HCT116 (cell line): ENCODE measurements around the gene PDE10A. TPM values are rescaled to one million over a fixed set of nuclear protein-coding genes. Genes with fewer than 3 reads are reported as not detected.
"Not testable (repeated sequence)": the region's sequence is repeated elsewhere in the genome, so short reads cannot be mapped to it uniquely, and the experiment has no call there.

Experiments
- ATAC-seq: fragments of 200-7000 bp; cut with Tn5 transposase; 2 replicates; pipeline ENCODE4 v1.9.1; 2020; ENCODE audit warnings: mild to moderate bottlenecking, moderate library complexity
- BruUV-seq: library from RNA; stranded (reverse); fragments of 400-500 nt; replicated peaks from 2 replicates; lab custom pipeline; 2021; lab: Mats Ljungman, UMichigan
- CTCF ChIA-PET: fragments of 300-600 bp; sonication (Branson Sonifier 250); formaldehyde crosslinking; loops from one replicate; lab custom pipeline; 2021; ENCODE audit warnings: antibody characterized with exemption; lab: Charles Lee
- POLR2A ChIA-PET: fragments of 300-600, 350-600 bp; sonication (Branson Sonifier 250); formaldehyde crosslinking; loops from one replicate; lab custom pipeline; 2021; ENCODE audit warnings: antibody characterized with exemption; lab: Charles Lee
- RAD21 ChIA-PET, 2 experiments: fragments of 300-600 bp; sonication (Branson Sonifier 250); formaldehyde crosslinking; loops; one replicate each; lab custom pipeline; 2023; ENCODE audit warnings: low total read pairs in 2 of 2; ENCODE audit not compliant: uncharacterized antibody in 2 of 2, unreplicated experiment in 2 of 2, low non-redundant PET in 1 of 2; lab: Charles Lee
- DNase-seq: peaks from one replicate; pipeline ENCODE4 v3.0.0-alpha.2; 2010; ENCODE audit warnings: low read depth, low spot score
- H2AFZ ChIP-seq: fragments of 200-600 bp; shearing (Covaris generic), sonication (generic); 2 replicates; pipeline ENCODE4 v1.6.1; 2017; ENCODE audit warnings: low read depth, mixed run types, mixed read lengths, antibody characterized with exemption, low read length; ENCODE audit not compliant: poor library complexity, severe bottlenecking
- H3K27ac ChIP-seq: 2 replicates; pipeline ENCODE4 v1.5.1; 2012; ENCODE audit warnings: low read depth, low read length
- H3K27me3 ChIP-seq: fragments of 200-600 bp; sonication (generic); 2 replicates; pipeline ENCODE4 v1.6.1; 2016; ENCODE audit warnings: mixed run types, low read length, mixed read lengths; ENCODE audit not compliant: insufficient read depth
- H3K36me3 ChIP-seq, 2 experiments: fragments of 200-500 bp in 1 of 2; fragments of 200-600 bp in 1 of 2; sonication (Bioruptor generic) in 1 of 2; sonication (generic) in 1 of 2; 2 replicates each; pipeline versions ENCODE4 v1.5.1 to v1.6.1; 2014 to 2016; ENCODE audit warnings: low read length in 2 of 2, inconsistent platforms in 1 of 2, mixed read lengths in 1 of 2, mixed run types in 1 of 2; ENCODE audit not compliant: insufficient read depth in 2 of 2, control insufficient read depth in 1 of 2
- H3K4me1 ChIP-seq, 2 experiments: fragments of 200-600 bp in 1 of 2; sonication (generic) in 1 of 2; 2 replicates each; pipeline versions ENCODE4 v1.5.1 to v1.6.1; 2012 to 2017; ENCODE audit warnings: low read length in 2 of 2, inconsistent platforms in 1 of 2, mild to moderate bottlenecking in 1 of 2, mixed read lengths in 1 of 2, mixed run types in 1 of 2, moderate library complexity in 1 of 2; ENCODE audit not compliant: insufficient read depth in 2 of 2, control insufficient read depth in 1 of 2
- H3K4me2 ChIP-seq: fragments of 200-600 bp; sonication (generic); 2 replicates; pipeline ENCODE4 v1.6.1; 2017; ENCODE audit warnings: mixed run types, low read length, mixed read lengths
- H3K4me3 ChIP-seq, 2 experiments: fragments of 200-600 bp in 1 of 2; sonication (generic) in 1 of 2; replicated peaks in 1 of 2; 2 replicates each; pipeline ENCODE4 v1.5.1; 2011 to 2016; ENCODE audit warnings: low read length in 2 of 2, control low read depth in 1 of 2, low read depth in 1 of 2, mild to moderate bottlenecking in 1 of 2, mixed read lengths in 1 of 2, mixed run types in 1 of 2
- H3K79me2 ChIP-seq: fragments of 200-600 bp; sonication (generic); 2 replicates; pipeline ENCODE4 v1.6.1; 2017; ENCODE audit warnings: mild to moderate bottlenecking, mixed run types, low read length, moderate library complexity, mixed read lengths; ENCODE audit not compliant: insufficient read depth
- H3K9ac ChIP-seq: fragments of 200-600 bp; sonication (generic); 2 replicates; pipeline ENCODE4 v1.6.1; 2016; ENCODE audit warnings: low read length, mixed read lengths
- H3K9me2 ChIP-seq: fragments of 200-600 bp; sonication (generic), shearing (Covaris generic); 2 replicates; pipeline ENCODE4 v1.6.1; 2017; ENCODE audit warnings: mixed run types, mild to moderate bottlenecking, moderate library complexity; ENCODE audit not compliant: insufficient read depth
- H3K9me3 ChIP-seq, 2 experiments: fragments of 200-500 bp in 1 of 2; fragments of 200-600 bp in 1 of 2; sonication (Bioruptor generic) in 1 of 2; sonication (generic) in 1 of 2; 2 replicates each; pipeline ENCODE4 v1.6.1; 2014 to 2017; ENCODE audit warnings: low read length in 2 of 2, mixed read lengths in 2 of 2, inconsistent platforms in 1 of 2, low read depth in 1 of 2, mild to moderate bottlenecking in 1 of 2, mixed run types in 1 of 2, moderate library complexity in 1 of 2; ENCODE audit not compliant: control insufficient read depth in 1 of 2, insufficient read depth in 1 of 2
- H4K20me1 ChIP-seq: fragments of 200-600 bp; sonication (generic), shearing (Covaris generic); 2 replicates; pipeline ENCODE4 v1.6.1; 2017; ENCODE audit warnings: mixed run types, mild to moderate bottlenecking, moderate library complexity; ENCODE audit not compliant: insufficient read depth
- MAX ChIP-seq: IDR thresholded peaks from 2 replicates; pipeline ENCODE4 v1.6.1; 2012
- SP1 ChIP-seq: IDR thresholded peaks from 2 replicates; pipeline ENCODE4 v1.6.1; 2012; ENCODE audit warnings: low read depth
- TCF7L2 ChIP-seq: IDR thresholded peaks from 2 replicates; pipeline ENCODE4 v1.7.0; 2011; ENCODE audit warnings: borderline replicate concordance, inconsistent platforms; ENCODE audit not compliant: insufficient read depth, insufficient read length; ENCODE audit errors: extremely low read depth
- intact Hi-C: fragments of 100-400 bp; cut with micrococcal nuclease; formaldehyde crosslinking; loops from 2 replicates; pipeline ENCODE4 v1.10.0; 2022
- total RNA-seq: library from RNA; stranded (reverse); gene quantifications from one replicate; pipeline ENCODE4 v1.2.1, GENCODE V29; 2021; ENCODE audit not compliant: unreplicated experiment

Gene PDE10A
- total RNA-seq, 1 experiment from 2014 or later, result 0.37 TPM

- H3K27me3 ChIP-seq, result no peaks in the 10 kb centered on the region
- RAD21 ChIA-PET, result no interaction called here
- DNase-seq, result no peak
- CTCF ChIA-PET, result no interaction called here
- no TSS peak for BruUV-seq
- H2AFZ ChIP-seq, result no peak overlapping the region
- TF ChIP-seq SP1 (no peak), TCF7L2 (no peak), MAX (no peak)
- TF ChIP-seq, all 23 proteins: peak for 0
- H3K27ac ChIP-seq, result no peak overlapping the region
- no peaks in the 10 kb centered on the region for H3K36me3 ChIP-seq
- H3K79me2 ChIP-seq, result no peaks in the 10 kb centered on the region
- POLR2A ChIA-PET, result no interaction called here
- H3K4me1 ChIP-seq, result no peaks in the 10 kb centered on the region
- H3K4me2 ChIP-seq, result no peak overlapping the region
- no peak for ATAC-seq
- H3K9me3 ChIP-seq, result peaks cover 0 to 13% of the 10 kb centered on the region in 2 experiments; a peak in 1 of 4 replicates
- no peak overlapping the region for H3K9ac ChIP-seq
- intact Hi-C loops, result no loop called here
- H4K20me1 ChIP-seq, result no peaks in the 10 kb centered on the region
- H3K9me2 ChIP-seq, result no peaks in the 10 kb centered on the region
- no peak overlapping the region for H3K4me3 ChIP-seq
These were observed 41.1 kb downstream of the PDE10A start for GRCh38 chr6:165621940-165622339.

- DNase-seq, H3K79me2 ChIP-seq, H3K36me3 ChIP-seq, BruUV-seq, POLR2A ChIA-PET, CTCF ChIA-PET, H3K9me2 ChIP-seq, H3K27me3 ChIP-seq, H3K4me1 ChIP-seq, H4K20me1 ChIP-seq, H2AFZ ChIP-seq, H3K27ac ChIP-seq, ATAC-seq, intact Hi-C loops, H3K9ac ChIP-seq, H3K4me2 ChIP-seq, RAD21 ChIA-PET, H3K4me3 ChIP-seq: not testable (repeated sequence)
- H3K9me3 ChIP-seq, result peaks cover 0 to 13% of the 10 kb centered on the region in 2 experiments; a peak in 1 of 4 replicates
These were observed 44.1 kb downstream of the PDE10A start for GRCh38 chr6:165618891-165619290.
